Vagina (tissue), 2 donors: ENCODE measurements around the gene CREM.

ENCODE experiments used
- CTCF ChIP-seq, 3 experiments: fragments of 450-650 bp in 2 of 3; fragments of 200-600 bp in 1 of 3; sonication (generic) in 1 of 3; IDR thresholded peaks; one replicate each; pipeline ENCODE4 v1.5.1; 2017 to 2019; ENCODE audit warnings: antibody characterized with exemption in 3 of 3, mild to moderate bottlenecking in 2 of 3, moderate library complexity in 2 of 3
- POLR2AphosphoS5 ChIP-seq, 2 donors: sonication (generic); formaldehyde crosslinking; IDR thresholded peaks; one replicate each; pipeline ENCODE4 v1.9.0; 2017; ENCODE audit warnings: antibody characterized with exemption in 2 of 2, mild to moderate bottlenecking in 2 of 2, low read depth in 1 of 2; ENCODE audit not compliant: insufficient read depth in 1 of 2

DNA sequence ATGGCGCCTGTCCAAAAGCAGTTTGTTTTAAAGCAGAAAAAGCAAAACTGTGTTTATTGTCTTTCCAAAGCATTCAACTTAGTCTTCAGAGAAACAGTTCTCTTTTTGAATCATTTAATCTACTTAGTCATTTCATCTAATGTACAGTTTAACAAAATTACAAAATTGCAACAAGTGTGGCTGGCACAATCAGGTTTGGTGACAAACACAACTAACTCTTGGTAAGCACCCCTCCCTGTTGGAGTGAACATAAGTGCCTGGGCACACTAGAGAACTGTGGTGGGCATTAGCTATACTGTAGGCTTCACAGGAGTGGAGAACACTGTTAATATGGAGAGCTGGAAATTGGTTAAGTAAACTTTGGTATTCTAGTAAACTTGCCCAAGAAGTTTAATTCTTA lies 6.9 kb downstream of the CREM start:
- TF ChIP-seq CTCF (IDR thresholded peaks at IDR 0.05) (no peak), POLR2AphosphoS5 (IDR thresholded peaks at IDR 0.05; ENCODE audit: insufficient read depth in 1 of 2, low read depth in 1 of 2) (no peak)
